DMS153 treated with DMSO at 0.1 percent for 48 hours (cell line): Measurements from ENCODE around the gene PPP1R3D.
A peak's percentile ranks its signal among the peaks of the same experiment; 100 is the strongest.

Experiments
- DNase-seq: peaks from one replicate; lab custom pipeline; 2025; ENCODE audit not compliant: unreplicated experiment; lab: John Stamatoyannopoulos, UW

Gene PPP1R3D

DNA sequence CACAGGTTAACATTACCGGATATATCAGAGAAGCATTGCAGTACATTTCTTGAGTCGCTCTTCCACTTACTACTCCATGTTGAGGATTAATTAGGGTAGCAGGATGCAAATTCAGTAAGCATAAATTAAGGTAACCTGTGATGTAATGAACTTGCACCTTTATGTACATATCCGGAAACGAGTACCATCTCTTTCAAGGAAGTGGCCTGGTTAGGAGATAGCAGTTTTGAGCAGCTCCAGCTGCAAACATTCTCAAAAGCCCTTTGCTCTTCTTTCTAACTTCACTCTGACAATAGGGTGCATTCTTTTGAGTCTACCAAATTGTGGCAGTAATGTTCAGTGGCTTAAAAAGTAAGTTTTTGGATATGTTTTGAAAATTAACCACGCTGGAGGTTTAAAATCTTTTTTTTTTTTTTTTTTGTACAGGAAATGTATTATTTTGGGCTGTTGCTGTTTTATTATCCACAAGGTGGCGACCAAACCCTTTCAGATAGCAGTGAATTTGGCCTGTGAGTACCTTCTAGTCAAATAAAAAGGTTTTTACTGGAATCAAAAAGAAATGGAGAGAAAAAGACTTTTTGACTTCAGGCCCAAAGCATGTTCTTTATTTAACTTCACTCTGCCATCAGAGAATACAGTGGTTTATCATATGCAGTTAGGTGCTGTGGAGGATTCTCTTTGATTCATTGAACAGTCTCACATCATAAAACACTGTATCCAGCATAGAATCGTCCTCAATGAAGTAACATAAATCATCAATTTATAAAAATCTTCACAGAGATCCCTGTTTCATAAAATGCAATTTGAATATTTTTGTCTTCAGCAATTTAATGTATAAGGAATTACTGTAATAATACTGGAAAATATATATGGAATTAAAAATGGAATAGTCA lies 9.0 kb upstream of the PPP1R3D start:
- peak; percentile 58 for DNase-seq

DNA sequence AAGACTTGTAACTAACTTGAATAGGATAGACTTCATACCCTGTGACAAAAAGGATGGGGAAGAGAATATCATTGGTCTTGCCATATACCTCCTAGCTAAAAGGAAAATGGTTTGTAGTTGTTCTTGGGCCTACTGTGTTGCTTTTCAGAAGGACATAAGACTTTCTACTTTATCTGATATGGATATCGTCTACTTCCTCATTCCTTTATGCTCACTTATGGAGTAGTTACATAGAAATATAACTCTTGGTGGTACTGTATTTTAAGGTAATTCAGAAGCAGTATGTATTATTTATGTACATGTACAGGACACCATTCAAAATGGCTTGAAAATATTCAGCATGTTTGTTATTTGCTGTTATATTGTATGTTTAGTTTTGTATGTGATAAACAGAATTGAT lies 8.1 kb upstream of the PPP1R3D start:
- DNase-seq, result no peak

DNA sequence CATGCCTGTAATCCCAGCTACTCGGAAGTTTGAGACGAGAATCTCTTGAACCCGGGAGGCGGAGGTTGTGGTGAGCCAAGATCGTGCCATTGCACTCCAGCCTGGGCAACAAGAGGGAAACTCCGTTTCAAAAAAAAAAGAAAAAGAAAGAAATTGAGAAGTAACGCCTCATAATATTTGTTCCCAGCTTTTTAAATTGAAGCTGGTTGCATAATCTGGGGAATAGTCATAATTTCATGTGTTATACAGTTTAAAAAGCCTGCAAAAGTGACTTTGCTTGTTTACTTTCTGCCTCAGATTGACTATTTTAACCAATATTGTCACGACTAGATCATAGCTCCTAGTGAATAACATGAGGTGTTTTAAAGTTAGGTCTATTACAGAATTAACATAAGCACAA lies 7.3 kb upstream of the PPP1R3D start:
- no peak for DNase-seq

DNA sequence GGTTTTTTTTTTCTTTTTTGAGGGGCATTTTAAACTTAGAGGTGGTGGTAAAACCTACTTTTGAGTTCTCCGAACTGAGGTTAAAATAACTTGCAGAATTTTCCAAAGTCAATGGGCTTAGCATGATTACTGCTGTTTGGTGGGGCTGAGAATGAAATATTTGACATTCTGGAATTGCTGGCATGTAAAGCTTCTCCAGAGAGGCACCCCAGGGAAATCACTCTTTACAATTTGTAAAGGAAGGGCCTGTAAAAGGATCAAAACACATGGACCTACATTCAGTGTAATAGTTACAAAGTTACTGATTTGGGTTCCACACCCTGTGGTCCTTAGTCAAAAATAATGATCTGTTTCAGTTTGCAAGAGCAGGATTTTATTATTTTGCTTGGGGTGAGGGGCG lies 5.6 kb upstream of the PPP1R3D start:
- DNase-seq, result no peak

DNA sequence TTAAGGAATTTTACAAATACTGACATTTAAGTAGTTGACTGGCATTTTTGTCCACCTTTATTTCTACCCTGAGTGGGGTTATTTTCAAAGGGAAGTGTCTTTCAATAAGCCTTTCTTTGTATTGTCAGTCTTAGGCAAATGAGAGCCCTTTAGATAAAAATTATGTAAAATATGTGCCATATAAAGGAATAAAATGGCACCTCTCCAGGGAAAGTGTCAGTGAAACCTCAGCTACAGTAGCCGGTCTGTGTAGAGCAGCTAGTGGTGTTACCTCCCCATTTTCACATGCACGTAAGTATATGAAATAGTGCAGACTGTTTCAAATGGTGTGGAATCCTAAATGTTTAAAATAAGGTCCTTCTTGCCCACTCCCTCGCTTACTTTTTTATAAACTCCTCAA lies 5.1 kb upstream of the PPP1R3D start:
- DNase-seq, result no peak

DNA sequence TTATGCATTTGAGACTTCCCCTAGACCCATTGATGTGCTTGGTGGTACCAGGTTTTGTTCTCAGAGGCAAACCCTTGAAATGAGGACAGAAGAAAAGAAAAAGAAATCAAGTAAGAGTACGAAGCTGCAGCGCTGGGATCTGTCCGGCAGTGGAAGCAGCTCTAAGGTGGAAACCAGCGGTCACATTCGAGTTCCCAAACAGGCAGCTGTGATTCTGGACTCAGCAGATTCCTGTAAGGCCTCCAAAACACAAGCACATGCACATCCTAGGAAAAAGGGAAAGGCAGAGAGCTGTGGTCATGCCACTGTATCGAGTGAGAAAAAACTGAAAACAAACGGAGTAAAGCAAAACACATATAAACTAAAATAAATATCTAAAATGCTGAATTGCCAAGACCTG lies 4.6 kb upstream of the PPP1R3D start:
- no peak for DNase-seq

DNA sequence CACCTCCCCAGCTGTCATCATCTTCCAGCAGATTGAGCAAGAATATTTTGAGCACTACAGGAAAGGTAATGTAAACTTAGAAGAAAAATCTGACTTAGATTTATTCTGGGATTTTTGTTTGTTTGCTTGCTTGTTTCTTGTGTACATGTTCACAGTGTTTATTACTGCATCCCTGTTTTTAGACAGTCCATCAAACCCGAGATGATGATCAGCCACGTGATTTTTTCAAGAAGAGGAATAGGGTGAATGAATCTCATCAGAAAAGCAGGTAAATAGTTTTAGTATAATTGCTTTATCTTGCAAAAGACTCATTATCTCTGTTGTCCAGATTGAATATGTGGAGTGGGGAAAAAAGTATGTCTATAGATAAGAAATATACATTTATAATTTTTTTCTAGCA lies 2.1 kb upstream of the PPP1R3D start:
- DNase-seq, result no peak

DNA sequence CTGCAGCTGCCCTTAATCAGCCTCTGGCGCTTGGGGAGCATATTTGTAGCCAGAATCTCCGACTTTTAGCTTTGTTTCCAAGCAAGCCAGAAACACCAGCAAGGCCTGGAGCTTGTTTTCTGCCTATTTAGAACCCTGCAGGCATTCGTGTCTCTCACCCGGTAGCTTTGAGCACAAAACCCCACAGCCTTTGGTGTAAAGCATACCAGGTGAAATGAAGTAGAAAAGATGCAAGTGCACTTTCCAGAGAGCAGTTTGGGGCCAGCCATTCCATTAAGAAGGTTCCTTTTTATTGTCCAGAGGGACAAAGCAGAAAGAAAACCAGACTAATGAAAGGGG lies 820 bp upstream of the PPP1R3D start:
- no peak for DNase-seq

DNA sequence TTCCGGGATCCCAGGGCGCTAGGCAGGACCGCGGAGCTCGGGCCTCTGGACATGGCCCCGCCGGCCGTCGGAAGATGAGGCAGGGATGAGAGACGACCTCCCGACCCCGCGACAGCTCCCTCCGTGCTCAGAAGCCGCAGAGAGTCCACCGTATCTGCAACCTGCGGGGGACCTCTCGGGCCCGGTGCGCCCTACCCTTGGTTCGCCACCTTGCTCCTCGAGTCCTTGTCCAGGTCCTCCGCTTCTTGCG lies 301 bp downstream of the PPP1R3D start:
- DNase-seq, result no peak

DNA sequence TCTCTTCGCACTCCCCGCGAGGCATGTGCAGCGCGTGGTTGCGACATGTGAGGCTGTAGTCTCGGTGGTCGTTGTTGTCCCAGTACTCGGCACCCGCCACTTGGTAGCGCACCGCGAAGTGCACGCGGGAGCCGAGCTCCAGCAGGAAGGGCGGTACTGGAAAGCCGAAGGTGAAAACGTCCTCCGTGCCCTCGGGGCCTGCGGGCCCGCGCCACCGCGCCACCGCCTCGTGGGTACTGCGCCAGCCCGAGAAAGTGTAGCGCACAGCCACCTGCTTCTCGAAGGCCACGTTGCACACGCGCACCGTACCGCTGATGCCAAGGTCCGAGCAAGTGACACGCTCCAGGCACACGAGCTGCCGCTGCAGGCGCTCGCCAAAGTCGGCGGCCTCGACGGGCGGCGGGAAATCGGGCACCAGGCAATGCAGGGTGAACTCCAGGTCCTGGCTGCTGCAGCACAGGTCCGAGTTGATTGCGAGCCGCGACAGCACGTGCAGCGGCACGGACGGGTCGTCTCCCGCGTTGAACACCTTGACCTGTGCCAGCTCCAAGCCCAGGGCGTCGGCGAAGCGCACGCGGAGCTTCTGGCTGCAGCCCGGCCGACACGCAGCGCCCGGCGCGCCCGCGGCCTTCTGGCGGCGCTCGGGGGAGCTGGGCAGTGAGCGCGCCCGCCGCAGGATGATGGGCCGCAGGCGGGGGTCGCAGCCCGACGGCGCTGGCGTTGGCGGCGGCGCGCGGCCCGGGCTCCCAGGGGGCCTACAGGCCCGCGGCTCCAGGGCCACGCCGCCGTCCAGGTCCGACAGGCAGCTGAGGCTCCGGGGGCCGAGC lies 840 bp downstream of the PPP1R3D start:
- DNase-seq, result no peak

DNA sequence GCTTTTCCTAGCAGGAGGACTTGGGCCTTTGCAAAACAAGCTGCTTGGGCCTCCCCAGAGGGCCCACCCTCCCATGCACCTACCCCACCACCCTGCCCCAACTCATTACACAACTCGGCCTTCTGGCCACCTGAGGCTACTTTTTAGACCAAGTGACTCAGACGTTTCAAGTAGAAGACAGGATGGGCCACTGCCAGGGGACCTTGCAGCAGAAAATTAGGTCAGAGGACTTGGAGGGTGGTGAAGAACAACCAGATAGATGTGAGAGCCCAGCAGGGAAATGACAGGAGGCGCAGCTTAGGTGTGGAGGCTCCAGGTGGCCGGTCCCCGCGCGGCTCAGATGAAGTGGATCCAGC lies 1.4 kb downstream of the PPP1R3D start:
- no peak for DNase-seq

DNA sequence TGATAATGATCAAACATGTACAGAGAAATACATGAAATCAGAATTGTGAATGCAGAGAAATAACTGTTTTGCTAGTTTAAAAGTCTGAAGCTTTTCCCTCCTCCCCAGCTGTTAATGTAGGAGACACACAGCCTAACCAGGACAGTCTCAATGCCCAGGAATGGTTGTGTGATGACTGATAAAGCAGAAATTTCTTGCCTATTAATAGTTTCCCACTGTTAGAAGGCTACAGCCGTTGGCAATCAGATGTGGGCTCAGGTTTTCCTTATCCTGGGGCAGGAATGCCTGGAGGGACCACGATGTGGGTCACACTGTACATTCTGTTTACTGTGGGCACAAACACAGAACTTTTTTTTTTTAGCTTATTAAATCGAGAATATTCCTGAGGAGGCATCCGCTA lies 1.9 kb downstream of the PPP1R3D start:
- no peak for DNase-seq

DNA sequence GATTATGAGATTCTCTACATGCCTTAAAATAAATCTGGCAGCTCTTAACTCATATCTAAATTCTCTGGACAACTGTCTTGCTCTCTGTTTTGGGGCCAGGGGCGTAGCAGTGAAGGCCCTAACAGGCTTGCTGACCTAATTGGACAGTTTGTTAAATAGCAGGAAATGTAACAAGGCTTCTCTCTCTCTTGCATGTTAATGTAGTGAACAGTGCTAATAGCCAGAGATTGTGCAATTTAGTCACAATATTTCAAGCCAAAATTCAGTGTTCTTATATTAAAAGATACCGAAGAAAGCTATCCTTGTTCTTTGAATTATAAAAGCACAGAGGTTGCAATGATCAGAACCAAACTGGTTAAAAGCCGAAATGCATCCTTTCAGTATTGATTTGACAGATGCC lies 3.0 kb downstream of the PPP1R3D start:
- no peak for DNase-seq

DNA sequence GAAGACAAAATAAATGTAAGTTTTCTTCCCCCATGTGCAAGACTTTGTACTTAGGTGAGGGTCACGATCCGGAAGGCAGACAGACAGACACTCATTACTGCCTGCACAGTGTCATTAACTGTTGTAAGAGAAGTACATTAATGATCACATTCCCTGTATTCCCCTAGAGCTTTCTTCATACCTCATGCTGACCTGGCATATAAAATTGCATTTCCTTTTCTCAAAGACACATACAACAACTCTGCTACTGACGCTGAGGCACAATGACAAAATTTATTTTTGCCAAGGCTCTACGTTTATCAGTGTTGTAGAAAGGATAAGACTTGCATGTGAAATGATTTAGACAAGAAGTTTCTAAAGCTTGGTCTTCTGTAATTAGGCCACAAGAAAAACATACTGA lies 3.7 kb downstream of the PPP1R3D start:
- no peak for DNase-seq

DNA sequence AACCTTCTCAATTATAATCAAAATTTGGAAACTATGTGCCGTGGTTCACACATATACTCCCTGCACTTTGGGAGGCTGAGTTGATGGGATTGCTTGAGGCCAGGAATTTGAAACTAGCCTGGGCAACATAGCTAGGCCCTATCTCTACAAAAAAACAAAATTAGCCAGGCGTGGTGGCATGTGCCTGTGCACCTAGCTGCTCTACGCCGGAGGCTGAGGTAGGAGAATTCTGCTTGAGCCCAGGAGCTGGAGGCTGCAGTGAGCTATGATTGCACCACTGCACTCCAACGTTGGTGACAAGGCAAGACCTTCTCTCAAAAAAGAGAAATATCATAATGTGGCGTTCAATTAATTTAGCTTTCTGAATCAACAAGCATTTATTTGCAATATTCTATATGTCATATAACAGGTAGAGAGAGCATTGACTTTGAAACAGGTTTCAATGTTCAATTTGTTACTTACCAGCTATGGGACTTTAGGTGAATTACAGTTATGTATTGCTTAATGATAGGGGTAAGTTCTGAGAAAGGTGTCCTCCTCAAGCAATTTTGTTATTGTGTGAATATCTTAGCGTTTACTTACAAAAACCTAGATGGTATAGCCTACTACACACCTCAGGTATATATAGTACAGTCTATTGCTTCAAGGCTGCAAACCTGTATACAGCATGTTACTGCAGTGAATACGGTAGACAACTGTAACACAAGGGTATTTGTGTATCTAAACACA lies 4.5 kb downstream of the PPP1R3D start:
- DNase-seq, result no peak

DNA sequence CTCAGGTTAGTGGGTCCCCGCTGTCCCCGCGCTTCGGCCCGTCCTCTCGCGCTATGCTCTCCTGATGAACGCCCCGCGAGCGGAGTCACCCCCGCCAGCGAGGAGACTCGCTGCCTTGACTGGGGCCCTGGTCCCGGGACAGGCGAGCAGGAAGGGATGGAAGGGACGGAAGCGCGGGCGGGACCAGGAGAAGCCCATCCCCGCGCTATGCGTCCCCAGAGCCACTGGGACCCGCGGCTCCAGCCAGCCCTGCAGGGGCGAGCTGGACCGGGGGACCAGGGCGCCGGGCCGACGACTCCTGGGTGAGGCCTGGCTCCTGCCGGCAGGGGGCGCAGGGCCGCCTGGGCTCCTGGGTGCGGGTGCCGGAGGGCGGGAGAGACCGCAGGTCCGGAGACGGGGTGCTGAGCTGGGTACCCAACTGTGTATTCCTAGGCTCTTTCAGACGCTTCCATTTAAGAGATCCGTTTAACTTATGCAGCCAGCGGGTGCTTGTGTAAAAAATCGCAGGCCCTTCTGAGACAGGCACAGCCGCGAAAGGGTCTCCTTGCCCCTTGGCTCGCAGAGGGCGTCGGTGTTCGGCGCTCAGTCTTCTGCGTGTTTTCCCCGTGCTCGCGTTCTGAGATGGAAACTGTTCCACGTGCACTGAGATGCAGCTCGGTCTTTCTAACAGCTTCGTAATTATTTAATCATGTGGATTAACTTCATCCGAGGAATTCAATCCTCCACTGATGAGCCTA lies 6.1 kb downstream of the PPP1R3D start:
- no peak for DNase-seq

DNA sequence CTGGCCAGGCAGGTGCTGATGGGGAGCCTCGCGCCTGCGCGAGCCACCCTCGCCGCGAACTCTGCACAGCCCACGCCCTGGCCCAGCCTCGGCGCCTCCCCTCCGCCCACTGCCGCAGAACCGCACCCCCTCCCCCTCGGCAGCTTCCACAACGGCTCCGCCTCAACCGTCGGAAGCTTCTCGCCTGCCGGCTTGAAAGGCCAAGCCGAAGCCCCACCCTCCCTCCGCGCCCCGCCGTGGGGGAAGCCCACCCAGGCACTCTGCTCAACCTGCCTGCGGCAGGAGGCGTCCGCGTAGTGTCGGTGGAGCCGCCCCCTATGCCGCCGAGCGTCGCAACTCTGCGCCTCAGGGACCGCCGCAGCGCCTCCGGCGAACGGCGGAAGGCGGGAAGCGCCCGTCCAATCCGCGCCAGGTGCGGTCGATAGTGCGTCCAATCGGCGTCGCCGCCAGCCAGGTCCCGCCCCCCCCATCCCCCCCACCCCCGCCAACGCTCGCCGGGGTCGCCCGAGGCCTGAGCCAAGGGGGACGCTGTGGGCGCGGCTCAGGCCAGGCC lies 6.7 kb downstream of the PPP1R3D start, which contains the start of gene SYCP2:
Gene SYCP2 (minus strand): TSS at position 342 of the 553 bp plus-strand sequence. CDS start 11,224 bp downstream, outside the sequence.
- no peak for DNase-seq

DNA sequence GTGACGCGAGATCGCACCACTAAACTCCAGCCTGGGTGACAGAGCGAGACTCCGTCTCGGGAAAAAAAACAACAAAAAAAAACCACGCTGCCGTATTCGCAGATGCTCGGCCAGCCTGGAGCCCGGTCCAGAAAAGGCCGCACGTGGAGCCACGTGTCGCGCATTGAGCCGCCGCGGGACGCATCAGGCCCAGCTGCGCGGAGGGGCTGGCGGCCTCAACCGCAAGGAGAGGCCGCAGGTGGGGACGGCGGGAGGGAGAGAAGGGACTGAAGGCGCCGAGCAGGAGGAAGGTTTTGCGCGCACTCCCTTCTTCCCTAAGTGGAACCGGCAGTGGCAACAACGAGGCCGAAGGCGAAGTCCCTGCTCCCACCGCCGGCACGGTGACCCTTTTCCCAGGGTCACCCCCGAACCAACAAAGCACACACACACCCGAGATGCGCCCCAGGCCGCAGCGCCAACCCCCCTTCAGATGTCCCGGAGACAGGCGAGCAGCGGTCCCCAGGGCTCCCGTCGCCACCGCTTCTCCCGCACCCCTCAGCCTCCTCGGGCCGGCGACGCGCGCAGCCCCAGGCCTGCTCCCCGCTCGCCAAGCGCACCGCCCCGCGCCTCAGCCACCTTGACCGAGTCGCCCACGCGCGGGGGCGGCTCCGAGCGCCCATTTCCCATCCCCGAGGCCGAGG lies 7.3 kb downstream of the PPP1R3D start:
- no peak for DNase-seq

DNA sequence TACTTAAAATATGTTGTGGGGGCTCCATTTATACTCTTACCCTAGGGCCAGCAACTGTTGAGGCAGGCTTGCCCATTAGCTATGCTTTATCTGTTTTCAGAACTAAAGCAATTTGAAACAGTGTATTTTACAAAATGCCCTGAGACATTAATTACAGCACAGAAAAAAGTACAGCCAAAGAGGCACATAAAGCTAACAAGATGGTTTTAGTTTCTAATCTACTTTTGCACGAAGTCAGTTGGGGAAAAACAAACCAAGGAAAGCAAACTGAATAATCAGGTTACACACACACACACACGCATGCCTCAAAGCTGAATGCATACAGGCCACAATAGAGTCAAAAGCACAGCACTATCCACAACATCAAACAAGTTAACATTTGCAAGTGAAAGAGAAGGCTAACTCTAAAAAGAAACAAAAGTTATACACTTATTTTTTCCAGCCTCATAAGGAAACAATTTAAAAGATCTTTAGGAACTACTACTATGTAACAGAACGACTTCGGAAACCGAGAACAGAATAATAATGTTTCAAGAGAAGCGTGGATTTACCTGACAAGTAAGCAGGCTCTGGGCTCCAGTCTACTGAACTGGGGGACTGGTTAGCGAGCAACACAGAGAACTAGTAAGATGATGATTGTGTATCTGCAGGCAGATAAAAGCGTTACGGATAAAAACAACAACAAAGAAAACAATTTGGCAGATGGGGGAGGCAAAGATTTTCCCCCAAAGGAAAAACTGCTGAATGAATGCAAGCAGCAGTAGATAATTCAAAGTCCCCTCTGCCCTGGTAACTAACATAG lies 8.4 kb downstream of the PPP1R3D start:
- no peak for DNase-seq

DNA sequence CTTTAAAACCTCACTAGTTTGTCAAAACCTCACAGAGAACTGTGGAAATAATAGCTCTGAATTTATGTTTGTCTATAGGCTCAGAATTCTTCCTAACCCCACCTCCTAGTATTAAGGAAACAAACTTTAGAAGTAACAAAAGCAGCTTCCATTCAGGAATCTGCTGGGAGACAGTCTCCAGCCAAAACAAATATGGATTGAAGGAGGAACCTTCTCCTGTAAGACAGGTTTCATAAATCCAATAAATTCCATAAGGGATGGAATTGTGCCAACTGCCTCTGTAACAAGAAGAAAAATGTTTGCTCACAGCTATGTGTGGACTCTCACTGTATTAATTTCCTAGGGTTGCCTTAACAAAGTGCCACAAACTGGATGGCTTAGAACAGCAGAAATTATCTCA lies 14.2 kb downstream of the PPP1R3D start:
- DNase-seq, result no peak
